Endodermal cell (in vitro differentiated cells): ENCODE results near the gene MEOX1. TPM values are rescaled to one million over a fixed set of nuclear protein-coding genes. Genes with fewer than 3 reads are reported as not detected.

Source experiments
- DNase-seq: peaks from one replicate; pipeline ENCODE4 v3.0.0-alpha.2; 2017
- H3K27ac ChIP-seq: 2 replicates; pipeline ENCODE4 v1.5.1; 2013; ENCODE audit warnings: mild to moderate bottlenecking, low read depth, low read length, moderate library complexity
- H3K27me3 ChIP-seq: 2 replicates; pipeline ENCODE4 v1.6.1; 2013; ENCODE audit warnings: mild to moderate bottlenecking, low read length, moderate library complexity; ENCODE audit not compliant: insufficient read depth, control insufficient read depth, poor library complexity, severe bottlenecking
- H3K36me3 ChIP-seq: 2 replicates; pipeline ENCODE4 v1.7.0; 2013; ENCODE audit warnings: mild to moderate bottlenecking, low read length, moderate library complexity; ENCODE audit not compliant: control insufficient read depth, insufficient read depth
- H3K4me1 ChIP-seq: one replicate; pipeline ENCODE4 v1.7.0; 2013; ENCODE audit warnings: low read length; ENCODE audit not compliant: control insufficient read depth, insufficient read depth
- H3K4me3 ChIP-seq: 2 replicates; pipeline ENCODE4 v1.5.1; 2013; ENCODE audit warnings: mild to moderate bottlenecking, low read length, moderate library complexity
- H3K9ac ChIP-seq: 2 replicates; pipeline ENCODE4 v1.6.1; 2013; ENCODE audit warnings: mild to moderate bottlenecking, low read length, moderate library complexity; ENCODE audit not compliant: poor library complexity, severe bottlenecking; ENCODE audit errors: extremely low read depth
- H3K9me3 ChIP-seq: 2 replicates; pipeline ENCODE4 v1.6.1; 2013; ENCODE audit warnings: mild to moderate bottlenecking, low read length, moderate library complexity; ENCODE audit not compliant: control insufficient read depth
- H3K27ac Mint-ChIP-seq: 2 replicates; pipeline ENCODE4 v1.8.0; 2020; ENCODE audit warnings: mixed read lengths
- H3K27me3 Mint-ChIP-seq: 2 replicates; pipeline ENCODE4 v1.8.0; 2021; ENCODE audit warnings: mild to moderate bottlenecking, mixed read lengths; ENCODE audit not compliant: insufficient read depth
- H3K36me3 Mint-ChIP-seq: 2 replicates; pipeline ENCODE4 v1.8.0; 2020; ENCODE audit warnings: low read depth, mixed read lengths
- H3K4me1 Mint-ChIP-seq: 2 replicates; pipeline ENCODE4 v1.8.0; 2020; ENCODE audit warnings: mixed read lengths
- H3K4me3 Mint-ChIP-seq: 2 replicates; pipeline ENCODE4 v1.8.0; 2020; ENCODE audit warnings: mild to moderate bottlenecking, moderate library complexity, mixed read lengths
- H3K9me3 Mint-ChIP-seq: 2 replicates; pipeline ENCODE4 v1.8.0; 2020; ENCODE audit warnings: mild to moderate bottlenecking, mixed read lengths
- CTCF ChIP-seq: fragments of 200-600 bp; sonication (generic); conservative IDR thresholded peaks from 2 replicates; pipeline ENCODE4 v1.5.0; 2021; ENCODE audit warnings: antibody characterized with exemption, mild to moderate bottlenecking
- WGBS, 2 experiments: methylation state at CpG; one replicate each; pipeline versions ENCODE4 v1.1.5 to v1.1.7; 2013; ENCODE audit warnings: missing lambda C conversion rate in 2 of 2, mixed read lengths in 1 of 2; ENCODE audit not compliant: insufficient coverage in 1 of 2, insufficient read length in 1 of 2; 5-methylcytosine and 5-hydroxymethylcytosine counted together
- total RNA-seq, 2 donors: library from RNA; stranded (reverse); fragmentation: NEBNext Ultra II Directional in 1 of 2; extraction: Animal tissue kit (Norgen Biotek cat#: 25700) in 1 of 2; gene quantifications; 2 replicates in 1 of 2; 3 replicates in 1 of 2; pipeline ENCODE4 v1.2.1, GENCODE V29; 2021

Gene MEOX1
- total RNA-seq, 2 donors from 2014 or later = not detected

GRCh38 chr17:43698678-43699437 is 37.1 kb upstream of the MEOX1 start:
- H3K9ac ChIP-seq = no peak overlapping the region
- no peak overlapping the region for H3K27ac ChIP-seq
- peak overlapping the region; percentile 0 for H3K4me3 ChIP-seq
- no peaks in the 10 kb centered on the region for H3K36me3 Mint-ChIP-seq
- no peak overlapping the region for H3K4me3 Mint-ChIP-seq
- peaks cover 5% of the 10 kb centered on the region for H3K4me1 Mint-ChIP-seq
- H3K27me3 ChIP-seq = no peaks in the 10 kb centered on the region
- H3K9me3 Mint-ChIP-seq = peaks cover 2% of the 10 kb centered on the region
- peaks cover 10% of the 10 kb centered on the region for H3K9me3 ChIP-seq
- peaks cover 2% of the 10 kb centered on the region for H3K4me1 ChIP-seq
- no peak for TF ChIP-seq CTCF
- peaks cover 7% of the 10 kb centered on the region for H3K27me3 Mint-ChIP-seq
- H3K36me3 ChIP-seq = no peaks in the 10 kb centered on the region
- no peak for DNase-seq
- 85 to 91% methylated on average over 7 of the region's 7 CpGs for WGBS, 2 experiments
- peak overlapping the region; percentile 13 for H3K27ac Mint-ChIP-seq

- H3K9me3 Mint-ChIP-seq = peaks cover 2% of the 10 kb centered on the region
- H3K9me3 ChIP-seq = peaks cover 10% of the 10 kb centered on the region
These were observed 36.2 kb upstream of the MEOX1 start for GRCh38 chr17:43697937-43698336.

GRCh38 chr17:43696891-43697290 is 35.2 kb upstream of the MEOX1 start:
- Mint-ChIP-seq H3K27me3 (peaks cover 7% of the 10 kb centered on the region), H3K4me1 (peaks cover 5% of the 10 kb centered on the region), H3K27ac (no peak overlapping the region), H3K9me3 (peaks cover 2% of the 10 kb centered on the region), H3K36me3 (no peaks in the 10 kb centered on the region), H3K4me3 (no peak overlapping the region)
- Histone ChIP-seq H3K4me1 (peaks cover 2% of the 10 kb centered on the region), H3K27me3 (no peaks in the 10 kb centered on the region), H3K9ac (no peak overlapping the region), H3K4me3 (no peak overlapping the region), H3K9me3 (peaks cover 10% of the 10 kb centered on the region), H3K36me3 (no peaks in the 10 kb centered on the region), H3K27ac (no peak overlapping the region)
- TF ChIP-seq CTCF = no peak
- 89 to 90% methylated on average over 1 to 2 of the region's 2 CpGs for WGBS, 2 experiments
- no peak for DNase-seq

More at GRCh38 chr17:43697937-43698336, 36.2 kb upstream of the MEOX1 start:
- 91 to 94% methylated on average over 8 to 10 of the region's 10 CpGs for WGBS, 2 experiments
- H3K4me1 ChIP-seq = peaks cover 2% of the 10 kb centered on the region
- no peak for TF ChIP-seq CTCF
- no peak overlapping the region for H3K4me3 ChIP-seq
- H3K27ac Mint-ChIP-seq = no peak overlapping the region
- no peaks in the 10 kb centered on the region for H3K36me3 ChIP-seq
- H3K4me1 Mint-ChIP-seq = peaks cover 5% of the 10 kb centered on the region
- H3K36me3 Mint-ChIP-seq = no peaks in the 10 kb centered on the region
- H3K27me3 ChIP-seq = no peaks in the 10 kb centered on the region
- no peak overlapping the region for H3K9ac ChIP-seq
- no peak overlapping the region for H3K27ac ChIP-seq
- H3K27me3 Mint-ChIP-seq = peaks cover 7% of the 10 kb centered on the region
- H3K4me3 Mint-ChIP-seq = no peak overlapping the region
- DNase-seq = no peak
